NCI-H2227 (cell line): ENCODE data around the gene MMP28.
"Not testable (repeated sequence)": the region's sequence is repeated elsewhere in the genome, so short reads cannot be mapped to it uniquely, and the experiment has no call there.

Experiments
- DNase-seq: peaks from one replicate; lab custom pipeline; 2025; ENCODE audit not compliant: unreplicated experiment; lab: John Stamatoyannopoulos, UW

Gene MMP28

DNA sequence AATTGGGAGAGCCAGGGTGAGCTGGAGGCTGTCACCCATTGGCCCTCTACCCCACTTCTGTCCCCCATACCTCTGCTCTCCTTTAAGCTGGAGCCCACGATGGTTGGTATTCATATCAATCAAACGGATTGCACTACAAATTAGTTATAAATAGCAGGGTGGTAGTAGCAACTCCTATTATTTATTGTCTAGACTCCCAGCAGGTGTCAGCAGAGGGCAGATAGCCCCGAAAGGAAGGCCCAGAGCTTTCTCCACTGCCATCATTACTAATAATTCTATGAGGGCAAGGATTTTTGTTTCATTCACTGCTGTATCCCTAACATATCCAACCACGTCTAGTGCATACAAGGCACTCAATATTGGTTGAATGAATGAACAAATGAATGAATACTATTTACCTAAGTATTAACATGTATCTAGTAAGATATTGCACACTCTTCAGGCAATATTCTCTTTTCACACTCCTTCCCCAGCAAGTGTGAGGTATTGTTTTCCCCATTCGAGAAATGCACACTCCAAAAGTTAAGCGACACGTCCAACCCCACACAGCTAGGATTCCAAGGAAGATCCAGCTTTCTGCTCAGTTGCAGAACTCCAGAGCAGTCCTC, 28.4 kb downstream of the MMP28 start:
- DNase-seq = peak; percentile 14

- no peak for DNase-seq
Observed at GRCh38 chr17:35766489-35766877, 29.0 kb downstream of the MMP28 start.

- DNase-seq = no peak
Observed at GRCh38 chr17:35765756-35766488, 29.5 kb downstream of the MMP28 start.

DNA sequence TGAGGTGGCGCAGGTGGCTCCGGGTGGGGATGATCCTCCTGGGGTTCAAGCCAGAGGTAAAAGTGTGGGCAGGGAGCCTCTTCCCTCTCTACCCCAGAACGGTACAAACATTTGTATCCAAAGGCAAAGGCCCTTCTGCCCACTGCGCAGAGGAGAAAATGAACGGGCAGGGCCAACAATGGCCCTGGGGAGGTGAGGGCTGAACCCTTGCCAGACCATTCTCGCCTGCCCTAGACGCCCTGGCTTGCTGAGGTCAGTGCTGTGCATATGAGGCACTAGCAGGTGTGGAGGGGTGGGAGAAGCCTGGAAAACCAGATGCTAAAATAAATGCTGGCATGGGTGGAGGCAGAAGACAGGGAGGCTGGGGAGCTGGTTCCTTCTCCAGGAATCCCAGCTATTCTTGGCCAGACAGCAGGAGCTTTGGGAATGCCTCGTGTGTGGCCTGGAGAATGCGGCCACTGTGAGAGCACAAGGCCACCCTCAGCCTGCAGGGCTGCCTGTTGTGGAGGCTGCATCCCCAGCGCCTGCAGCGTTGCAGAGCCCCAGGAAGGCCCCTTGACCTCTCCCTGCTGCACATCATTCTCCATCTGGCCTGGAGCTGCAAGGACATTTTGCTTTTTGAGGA, 30.2 kb downstream of the MMP28 start:
- no peak for DNase-seq

- DNase-seq = peak; percentile 92
Observed at GRCh38 chr17:35764123-35764991, 31.1 kb downstream of the MMP28 start.

- DNase-seq = no peak
Observed at GRCh38 chr17:35763767-35764122, 31.7 kb downstream of the MMP28 start.

DNA sequence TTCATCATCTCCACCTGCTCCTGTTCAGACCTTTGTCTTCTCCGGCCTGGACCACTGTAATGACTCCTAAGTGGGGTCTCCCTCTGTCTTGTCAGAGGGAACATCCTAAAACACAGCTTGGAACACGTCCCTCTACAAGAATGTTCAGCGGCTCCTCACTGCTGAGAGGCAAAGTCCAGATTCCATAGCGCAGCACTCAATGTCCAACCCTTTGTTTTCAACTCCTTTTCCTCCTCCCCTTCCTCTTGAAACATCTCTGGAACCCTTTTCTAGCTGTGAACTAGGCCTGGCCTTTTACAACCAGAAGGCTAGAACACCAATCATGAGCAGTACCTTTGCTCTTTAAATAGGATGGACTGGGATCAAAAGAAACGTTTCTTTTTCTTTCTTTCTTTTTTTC, 33.8 kb downstream of the MMP28 start:
- DNase-seq = no peak

- DNase-seq = no peak
Observed at GRCh38 chr17:35760587-35760986, 34.9 kb downstream of the MMP28 start, which contains the start of gene C17orf50. TSS of gene C17orf50 (plus strand) at chr17:35760887. CDS start at chr17:35760942, 55 bp downstream.

DNA sequence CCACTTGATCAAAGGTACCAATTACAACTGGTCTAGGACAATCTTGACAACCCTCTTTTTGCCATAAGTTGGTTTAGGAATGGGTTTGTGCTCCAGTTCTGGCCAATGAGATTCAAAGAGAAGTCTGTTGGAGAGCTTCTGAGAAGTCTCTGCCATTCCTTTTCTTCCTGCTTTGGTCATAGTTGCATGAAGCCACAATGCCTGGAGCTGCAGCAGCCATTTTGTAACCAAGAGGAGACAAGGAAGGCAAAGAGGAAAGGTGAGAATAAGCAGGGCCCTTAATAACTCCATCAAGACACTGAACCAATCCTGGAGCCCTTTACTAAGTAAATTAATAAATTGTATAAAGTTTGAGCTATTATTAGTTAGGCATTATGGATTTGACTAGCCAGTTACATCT, 38.2 kb downstream of the MMP28 start:
- no peak for DNase-seq

- no peak for DNase-seq
Observed at GRCh38 chr17:35752945-35753764, 42.3 kb downstream of the MMP28 start, which contains the start of gene GAS2L2. TSS of gene GAS2L2 (minus strand) at chr17:35753239. CDS start at chr17:35752850, 389 bp downstream.

- no peak for DNase-seq
Observed at GRCh38 chr17:35752471-35752870, 43.0 kb downstream of the MMP28 start.

DNA sequence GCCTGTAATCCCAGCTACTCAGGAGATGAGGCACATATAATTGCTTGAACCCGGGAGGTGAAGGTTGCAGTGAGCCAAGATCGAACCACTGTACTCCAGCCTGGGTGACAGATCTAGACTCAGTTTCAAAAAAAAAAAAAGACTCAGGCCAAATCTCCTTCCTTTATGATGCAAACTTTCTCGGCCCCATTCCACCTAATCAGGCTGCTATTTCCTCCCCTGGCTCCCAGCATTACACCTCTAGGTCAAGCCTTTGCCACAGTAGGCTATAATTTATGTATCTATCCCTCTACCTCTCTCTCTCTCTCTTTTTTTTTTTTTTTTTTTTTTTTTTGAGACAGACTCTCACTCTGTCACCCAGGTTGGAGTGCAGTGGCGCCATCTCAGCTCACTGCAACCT, 43.9 kb downstream of the MMP28 start:
- not testable (repeated sequence) for DNase-seq

- no peak for DNase-seq
Observed at GRCh38 chr17:35750526-35751395, 44.7 kb downstream of the MMP28 start.

GRCh38 chr17:35749560-35750412, 45.7 kb downstream of the MMP28 start:
- peak; percentile 21 for DNase-seq

DNA sequence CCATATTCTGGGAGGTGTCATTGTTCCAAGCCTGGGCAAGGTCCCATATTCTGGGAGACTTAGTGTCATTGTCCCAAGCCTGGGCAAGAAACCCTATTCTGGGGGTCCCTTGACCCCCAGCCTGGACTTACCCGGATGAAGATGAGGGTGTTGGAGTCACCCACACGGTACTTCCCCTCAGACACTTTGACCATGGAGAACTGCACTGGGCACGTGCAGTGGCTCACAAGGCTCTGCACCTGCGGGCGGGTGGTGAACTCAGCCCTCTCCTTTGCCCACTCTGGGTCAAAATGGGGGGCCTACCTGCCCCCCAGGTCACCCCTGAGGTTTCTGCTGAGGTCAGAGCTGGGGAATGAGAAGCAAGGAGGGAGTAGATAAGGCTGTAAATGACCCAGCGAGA, 46.5 kb downstream of the MMP28 start:
- no peak for DNase-seq

- no peak for DNase-seq
Observed at GRCh38 chr17:35748341-35748841, 47.0 kb downstream of the MMP28 start.

- DNase-seq = peak; percentile 82
Observed at GRCh38 chr17:35747540-35748017, 47.9 kb downstream of the MMP28 start.

- no peak for DNase-seq
Observed at GRCh38 chr17:35745749-35746320, 49.6 kb downstream of the MMP28 start.
